ENCODE measurements around the gene ALDH3B2. TPM values are rescaled to one million over a fixed set of nuclear protein-coding genes. Genes with fewer than 3 reads are reported as not detected.

The ALDH3B2 gene
- total and polyA plus RNA-seq, 2 experiments from 2014 or later: not detected

GRCh38 chr11:67667490-67668191, 6.8 kb downstream of the ALDH3B2 start (continued):
- no peak for TF ChIP-seq REST (IDR thresholded peaks at IDR 0.05; ENCODE audit: unreplicated experiment)
- no peak for TF ChIP-seq JUNB (IDR thresholded peaks at IDR 0.05; ENCODE audit: unreplicated experiment)

GRCh38 chr11:67666676-67667489, 7.5 kb downstream of the ALDH3B2 start:
- no peaks in the 10 kb centered on the region for H4K20me1 ChIP-seq (replicated peaks; ENCODE audit: insufficient read depth)
- no peaks in the 10 kb centered on the region for H3K27me3 Mint-ChIP-seq (ENCODE audit: insufficient read depth, low read depth, poor library complexity)
- H3K4me1 Mint-ChIP-seq: no peaks in the 10 kb centered on the region
- no peaks in the 10 kb centered on the region for H3F3A ChIP-seq (replicated peaks; ENCODE audit: low read depth)
- DNase-seq (ENCODE audit: low spot score): no peak
- H3K27me3 ChIP-seq (ENCODE audit: insufficient read depth): no peaks in the 10 kb centered on the region
- H2AFZ ChIP-seq: no peak overlapping the region
- H3K36me3 Mint-ChIP-seq (ENCODE audit: low read depth): no peaks in the 10 kb centered on the region
- H3K4me3 Mint-ChIP-seq: no peak overlapping the region
- H3K4me2 ChIP-seq: no peak overlapping the region
- no peaks in the 10 kb centered on the region for H3K36me3 ChIP-seq (ENCODE audit: insufficient read depth)
- no peak for ATAC-seq
- H3K27ac Mint-ChIP-seq: no peak overlapping the region
- H3K27ac ChIP-seq (ENCODE audit: low read depth): no peak overlapping the region
- TF ChIP-seq CREB1 (CRISPR knock-in tag; IDR thresholded peaks at IDR 0.05; ENCODE audit: low read depth): no peak
- no peaks in the 10 kb centered on the region for H3K4me1 ChIP-seq (ENCODE audit: insufficient read depth)
- no peaks in the 10 kb centered on the region for H3K79me2 ChIP-seq (replicated peaks; ENCODE audit: insufficient read depth)
- no peak overlapping the region for H3K4me3 ChIP-seq
- H3K9me2 ChIP-seq (ENCODE audit: insufficient read depth): no peaks in the 10 kb centered on the region
- no peaks in the 10 kb centered on the region for H3K9me3 Mint-ChIP-seq

GRCh38 chr11:67666303-67666645, 8.1 kb downstream of the ALDH3B2 start:
- H3K27ac Mint-ChIP-seq: no peak overlapping the region
- H3K27ac ChIP-seq (ENCODE audit: low read depth): no peak overlapping the region
- no peak overlapping the region for H3K4me3 ChIP-seq
- TF ChIP-seq STAT1 (IDR thresholded peaks at IDR 0.05; ENCODE audit: unreplicated experiment) (no peak), POLR2AphosphoS5 (IDR thresholded peaks at IDR 0.05; ENCODE audit: low read depth) (no peak), EZH2 (IDR thresholded peaks at IDR 0.05; ENCODE audit: low read depth, unreplicated experiment) (no peak), ZNF331 (CRISPR knock-in tag; IDR thresholded peaks at IDR 0.05; ENCODE audit: low read depth) (no peak), JUNB (IDR thresholded peaks at IDR 0.05; ENCODE audit: unreplicated experiment) (no peak), NANOG (IDR thresholded peaks at IDR 0.05; ENCODE audit: borderline replicate concordance) (no peak), ZNF114 (CRISPR knock-in tag; IDR thresholded peaks at IDR 0.05) (no peak), REST (IDR thresholded peaks at IDR 0.05; ENCODE audit: unreplicated experiment) (no peak)

More at GRCh38 chr11:67666303-67666645, 8.1 kb downstream of the ALDH3B2 start:
- Histone ChIP-seq H4K20me1 (replicated peaks; ENCODE audit: insufficient read depth) (no peaks in the 10 kb centered on the region), H3K79me2 (replicated peaks; ENCODE audit: insufficient read depth) (no peaks in the 10 kb centered on the region), H3K9me2 (ENCODE audit: insufficient read depth) (no peaks in the 10 kb centered on the region), H3K27me3 (ENCODE audit: insufficient read depth) (no peaks in the 10 kb centered on the region), H3K4me2 (no peak overlapping the region), H3K4me1 (ENCODE audit: insufficient read depth) (no peaks in the 10 kb centered on the region), H3F3A (replicated peaks; ENCODE audit: low read depth) (no peaks in the 10 kb centered on the region), H2AFZ (no peak overlapping the region), H3K36me3 (ENCODE audit: insufficient read depth) (no peaks in the 10 kb centered on the region)
- Mint-ChIP-seq H3K27me3 (ENCODE audit: insufficient read depth, low read depth, poor library complexity) (no peaks in the 10 kb centered on the region), H3K9me3 (no peaks in the 10 kb centered on the region), H3K4me1 (no peaks in the 10 kb centered on the region), H3K4me3 (no peak overlapping the region), H3K36me3 (ENCODE audit: low read depth) (no peaks in the 10 kb centered on the region)
- no peak for ATAC-seq
- DNase-seq (ENCODE audit: low spot score): no peak
